Measurements from ENCODE around the gene SFRP4.
A peak's percentile ranks its signal among the peaks of the same experiment; 100 is the strongest.
"Not testable (repeated sequence)": the region's sequence is repeated elsewhere in the genome, so short reads cannot be mapped to it uniquely, and the experiment has no call there.

Gene SFRP4

DNA sequence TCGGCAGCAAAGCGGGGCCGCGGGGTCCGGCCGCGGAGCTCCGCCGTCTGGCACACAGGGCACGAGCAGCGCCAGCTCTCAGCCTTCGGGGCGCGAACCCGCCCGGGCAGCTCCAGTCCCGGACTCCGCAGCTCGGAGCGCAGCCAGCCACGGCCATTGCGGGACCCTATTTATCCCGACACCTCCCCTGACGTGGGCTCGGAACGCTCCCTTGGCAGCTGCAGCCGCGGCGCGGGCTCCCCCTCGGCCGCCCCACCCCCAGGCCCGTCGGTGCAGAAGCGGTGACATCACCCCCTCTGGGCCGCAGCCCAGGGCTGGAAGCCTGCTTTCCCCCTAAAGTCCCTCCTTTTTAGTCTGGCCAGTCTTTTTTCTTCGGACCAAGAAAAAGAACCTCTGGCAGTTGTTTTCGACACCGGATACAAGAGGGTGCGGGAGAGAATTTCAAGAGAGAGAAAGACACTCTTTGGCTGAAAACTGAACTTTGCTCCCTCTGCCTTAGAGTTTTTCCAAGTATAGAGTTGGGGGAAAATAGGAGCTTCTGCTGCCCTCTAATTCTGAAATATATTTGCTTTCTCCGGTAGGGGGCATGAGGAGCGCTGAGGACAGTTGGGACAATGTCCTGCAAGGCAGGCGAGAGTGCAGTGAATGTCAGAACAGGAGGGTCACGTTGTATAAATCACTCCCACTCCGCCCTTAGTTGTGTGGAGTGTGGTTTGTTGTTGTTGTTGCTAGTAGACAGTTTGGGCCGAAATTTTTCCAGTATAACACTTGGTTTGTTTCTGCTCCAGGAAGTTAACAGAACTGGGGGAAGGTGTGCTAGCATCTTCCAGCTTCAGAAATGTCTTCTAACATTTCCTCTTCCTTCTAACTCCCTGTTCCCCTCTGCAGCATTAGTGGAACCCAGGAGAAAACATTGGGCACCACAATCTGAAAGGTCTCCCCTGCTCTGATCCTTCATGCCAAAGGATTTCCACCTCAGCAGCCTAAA lies at the start of gene SFRP4:
SFRP4 (minus strand) TSS at position 145 of the 988 bp plus-strand sequence. CDS start 280 bp downstream, outside the sequence.
- DNase-seq: peak; percentile 32

DNA sequence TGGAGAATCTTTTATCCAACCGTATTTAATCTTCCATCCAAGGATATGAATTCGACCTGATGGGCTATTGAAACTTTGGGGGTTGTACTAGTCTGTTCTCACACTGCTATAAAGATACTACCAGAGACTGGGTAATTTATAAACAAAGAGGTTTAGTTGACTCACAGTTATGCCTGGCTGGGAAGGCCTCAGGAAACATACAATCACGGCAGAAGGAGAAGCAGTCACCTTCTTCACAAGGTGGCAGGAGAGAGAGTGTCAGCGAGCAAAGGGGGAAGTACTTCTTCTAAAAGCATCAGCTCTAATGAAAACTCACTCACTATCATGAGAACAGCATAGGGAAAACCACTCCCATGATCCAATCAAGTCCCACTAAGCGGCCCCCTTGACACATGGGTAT lies 47.6 kb upstream of the SFRP4 start:
- DNase-seq: no peak

DNA sequence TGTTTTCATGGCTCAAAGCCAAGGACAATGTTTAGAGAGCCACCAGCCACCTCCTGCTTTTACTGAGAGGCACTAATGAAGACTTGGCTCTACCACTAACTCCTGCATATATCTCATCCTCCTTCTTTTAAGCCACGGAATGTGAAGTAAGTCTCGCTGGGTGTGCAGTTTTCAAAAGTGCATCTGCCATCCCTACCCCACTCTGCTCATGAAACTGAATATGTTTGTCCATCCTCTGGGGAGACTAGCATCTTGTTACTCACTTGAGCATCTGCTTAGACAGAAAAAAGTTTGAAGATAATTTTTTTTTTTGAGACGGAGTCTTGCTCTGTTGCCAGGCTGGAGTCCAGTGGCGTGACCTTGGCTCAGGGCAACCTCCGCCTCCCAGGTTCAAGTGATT lies 44.6 kb upstream of the SFRP4 start:
- DNase-seq: no peak

DNA sequence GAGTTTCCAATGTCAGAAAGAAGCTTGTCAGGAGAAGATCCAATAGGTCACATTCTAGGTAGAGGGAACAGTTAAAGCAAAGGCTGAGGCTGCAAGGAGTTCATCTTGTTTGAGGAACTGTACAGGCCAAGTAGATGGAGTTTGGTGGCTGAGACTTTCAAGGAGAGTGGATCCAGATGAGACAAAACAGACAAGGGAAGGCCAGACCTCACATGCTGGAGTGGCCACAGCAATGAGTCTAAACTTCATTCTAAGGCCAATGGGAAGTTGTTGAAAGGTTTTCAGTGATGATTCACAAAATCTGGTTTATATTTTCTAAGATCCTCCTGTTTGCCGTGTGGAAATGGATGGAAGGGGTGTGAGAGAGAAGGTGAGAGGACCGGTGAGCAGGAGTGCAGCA lies 43.9 kb upstream of the SFRP4 start:
- DNase-seq: no peak

DNA sequence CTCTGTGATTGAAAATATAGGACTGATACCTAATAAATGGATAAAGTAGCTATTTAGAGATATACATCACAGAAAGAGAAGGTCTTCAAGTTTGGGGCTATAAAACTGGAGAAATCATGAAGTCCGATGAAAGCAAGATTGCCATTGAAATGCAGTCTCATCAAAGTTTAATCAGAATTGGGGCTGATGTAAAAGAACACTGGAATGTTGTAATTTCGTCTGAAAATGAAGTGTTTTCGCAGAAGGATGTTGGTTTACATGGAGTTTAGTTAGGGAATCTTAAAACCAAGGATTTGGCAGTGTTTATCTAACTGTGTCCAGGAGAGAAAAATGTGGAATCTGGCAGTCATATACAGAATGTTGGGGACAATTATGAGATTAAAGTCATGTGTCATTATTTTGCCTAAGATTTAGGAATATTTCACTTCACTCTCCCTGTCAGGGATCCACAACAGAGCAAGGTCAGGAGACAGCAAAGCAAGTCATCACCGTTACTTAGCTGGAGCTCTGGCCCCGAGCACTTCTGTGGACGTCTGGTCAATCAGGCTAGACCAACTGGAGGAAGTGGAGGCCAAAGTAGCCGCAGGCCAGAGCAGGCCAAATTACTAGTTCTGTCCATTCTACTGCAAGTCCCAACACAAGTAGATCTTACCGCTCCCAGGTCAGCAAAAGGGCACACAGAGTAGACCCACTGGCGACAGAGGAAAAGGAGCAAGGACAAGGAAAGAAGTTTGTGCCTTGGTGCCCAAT lies 40.8 kb upstream of the SFRP4 start:
- DNase-seq: no peak

DNA sequence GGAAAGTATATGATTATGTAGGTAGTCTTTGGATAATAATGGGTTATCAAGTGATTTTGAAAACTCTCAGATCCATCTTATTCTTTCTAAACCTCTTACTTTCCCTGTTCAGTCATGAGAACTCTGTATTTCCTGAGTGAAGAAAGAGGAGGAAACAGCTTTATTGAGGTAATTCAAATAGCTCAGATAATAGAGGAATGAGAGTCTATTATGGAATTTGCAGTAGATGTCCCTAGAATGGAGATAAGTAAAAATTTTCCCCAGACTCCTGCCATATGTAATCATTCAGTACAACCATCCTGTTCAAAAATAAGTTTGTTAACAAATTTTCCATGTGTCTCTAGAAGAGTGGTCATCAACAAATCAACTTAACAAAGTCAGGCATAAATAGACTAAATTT lies 40.2 kb upstream of the SFRP4 start:
- DNase-seq: no peak

DNA sequence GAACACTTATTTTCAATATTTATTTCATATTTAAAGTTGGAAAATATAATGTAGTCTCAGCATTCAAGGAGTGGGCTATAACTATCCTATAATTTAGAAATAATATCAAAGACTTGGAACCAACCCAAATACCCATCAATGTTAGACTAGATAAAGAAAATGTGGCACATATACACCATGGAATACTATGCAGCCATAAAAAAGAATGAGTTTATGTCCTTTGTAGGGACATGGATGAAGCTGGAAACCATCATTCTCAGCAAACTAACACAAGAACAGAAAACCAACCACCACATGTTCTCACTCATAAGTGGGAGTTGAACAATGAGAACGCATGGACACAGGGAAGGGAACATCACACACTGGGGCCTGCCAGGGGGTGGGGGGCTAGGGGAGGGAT lies 37.6 kb upstream of the SFRP4 start:
- not testable (repeated sequence) for DNase-seq

DNA sequence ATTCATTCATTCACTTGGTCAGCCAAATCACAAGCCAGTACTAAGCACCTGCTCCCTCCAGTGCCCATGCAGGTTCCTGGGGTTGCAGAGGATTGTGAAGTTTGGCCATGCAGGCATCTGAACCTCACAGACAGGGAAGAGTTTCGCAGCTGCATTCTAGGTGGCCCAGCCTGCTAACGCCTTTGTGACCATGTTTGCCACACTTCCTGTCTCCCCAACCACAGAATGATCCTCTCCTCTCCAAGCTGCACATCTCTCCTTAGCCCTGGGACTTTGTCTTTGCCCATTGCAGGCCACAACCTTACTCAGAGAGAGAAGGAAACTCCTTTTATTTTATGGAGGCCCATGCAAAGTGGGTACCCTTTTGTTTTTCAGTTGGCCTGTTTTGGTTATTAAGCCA lies 35.6 kb upstream of the SFRP4 start:
- no peak for DNase-seq

DNA sequence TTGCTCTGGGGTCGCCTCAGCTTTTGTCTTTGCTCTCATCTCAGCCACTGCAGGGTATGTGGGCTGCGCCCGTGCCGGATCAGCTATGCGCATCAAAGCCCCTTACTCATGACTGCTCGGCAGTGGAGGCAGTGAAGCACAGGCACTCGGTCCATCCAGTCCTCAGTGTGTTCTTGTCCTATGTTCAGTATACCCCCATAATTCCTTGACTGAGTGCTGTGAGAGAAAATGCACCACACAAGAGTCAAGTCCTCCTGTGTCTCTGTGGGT lies 31.3 kb upstream of the SFRP4 start:
- DNase-seq: no peak

DNA sequence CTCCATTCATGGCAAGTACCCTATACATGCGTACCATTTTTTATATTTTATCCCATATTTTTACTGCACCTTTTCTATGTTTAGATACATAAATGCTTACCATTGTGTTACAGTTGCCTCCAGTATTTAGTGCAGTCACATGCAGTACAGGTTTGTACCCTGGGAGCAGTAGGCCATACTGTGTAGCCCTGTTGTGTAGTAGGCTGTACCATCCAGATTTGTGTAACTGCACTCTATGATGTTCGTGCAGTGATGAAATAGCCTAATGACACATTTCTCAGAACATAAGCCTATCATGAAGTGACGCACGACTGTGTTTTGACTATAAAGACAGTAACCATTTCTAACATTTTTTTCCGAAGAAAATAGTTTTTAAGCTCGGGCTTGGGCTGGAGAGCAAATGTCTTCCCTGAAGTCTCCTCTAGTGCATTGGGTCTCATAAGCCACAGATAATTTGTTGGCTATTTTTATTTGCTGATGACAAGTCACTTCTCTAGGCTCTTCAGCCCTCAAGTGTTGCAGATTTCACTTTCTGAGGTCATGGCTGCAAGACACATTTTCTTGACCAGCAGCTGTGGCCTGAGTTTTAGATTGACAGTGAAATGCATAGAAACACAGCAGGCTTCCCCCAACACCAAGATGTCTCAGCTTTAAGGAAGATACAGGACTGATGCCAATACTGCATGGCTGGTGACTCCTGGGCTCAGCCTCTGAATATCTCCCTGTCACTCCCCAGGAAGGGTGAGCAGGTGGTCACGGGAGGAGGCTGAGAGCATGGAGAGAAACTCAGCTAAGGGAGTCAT lies 30.7 kb upstream of the SFRP4 start:
- no peak for DNase-seq

DNA sequence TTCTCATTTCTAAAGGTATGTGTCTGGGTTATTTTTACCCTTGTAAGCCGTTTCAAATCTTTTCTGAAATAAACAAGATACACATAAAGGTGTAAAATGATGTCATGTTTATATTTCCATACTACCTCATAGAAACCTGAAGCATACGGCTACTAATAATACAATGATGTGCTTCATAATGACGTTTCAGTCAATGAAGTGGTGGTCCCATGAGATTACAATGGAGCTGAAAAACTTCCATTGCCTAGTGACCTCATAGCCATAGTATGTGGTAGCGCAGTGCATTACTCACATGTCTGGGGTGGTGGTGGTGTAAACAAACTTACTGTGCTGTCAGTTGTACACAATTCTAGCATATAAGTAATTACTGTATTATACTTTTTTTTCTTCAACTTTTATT lies 28.7 kb upstream of the SFRP4 start:
- no peak for DNase-seq

DNA sequence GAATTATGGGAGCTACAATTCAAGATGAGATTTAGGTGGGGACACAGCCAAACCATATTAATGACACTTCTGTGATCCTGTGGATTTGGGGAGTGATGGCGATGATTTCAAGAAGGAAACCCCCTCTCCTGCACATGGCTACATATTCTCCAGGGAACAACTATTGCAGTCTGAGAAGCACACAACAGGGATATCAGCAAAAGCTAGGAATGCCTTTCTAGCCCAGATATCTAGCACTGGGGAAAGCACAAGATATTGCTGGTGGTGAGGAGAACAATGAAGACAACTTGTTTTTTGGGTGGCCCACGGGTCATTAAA lies 28.1 kb upstream of the SFRP4 start:
- no peak for DNase-seq

DNA sequence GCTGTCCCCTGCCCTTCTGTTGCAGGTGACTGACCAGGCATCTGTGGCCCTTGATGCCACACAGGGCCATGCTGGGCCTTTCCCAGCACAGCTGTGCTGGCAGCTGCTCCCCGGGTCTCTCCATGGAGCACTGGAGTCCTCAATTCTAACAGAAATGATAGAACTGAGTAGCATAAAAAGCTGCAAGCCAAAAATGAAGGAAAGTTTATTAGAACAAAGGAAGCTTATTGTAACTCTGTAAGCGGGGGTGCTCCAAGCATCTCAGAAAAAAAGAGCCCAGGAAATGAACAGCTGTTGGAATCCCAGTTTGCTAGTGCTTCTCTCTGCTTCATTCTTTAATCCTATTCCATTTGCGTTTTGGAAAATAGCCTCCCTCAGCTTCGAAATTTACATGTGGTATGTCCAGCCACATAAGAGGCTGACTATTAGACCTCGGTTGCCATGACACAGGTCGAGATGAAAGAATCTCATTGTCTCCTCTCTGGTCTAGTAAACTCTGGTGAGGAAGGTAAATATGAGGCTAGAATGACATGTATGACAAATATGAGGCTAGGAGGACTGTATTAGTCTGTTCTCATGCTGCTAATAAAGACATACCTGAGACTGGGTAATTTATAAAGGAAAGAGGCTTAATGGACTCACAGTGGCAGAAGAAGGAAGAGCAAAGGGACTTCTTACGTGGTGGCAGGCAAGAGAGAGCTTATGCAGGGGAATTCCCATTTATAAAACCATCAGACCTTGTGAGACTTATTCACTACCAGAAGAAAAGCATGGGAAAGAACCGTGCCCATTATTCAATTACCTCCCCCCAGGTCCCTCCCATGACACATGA lies 27.5 kb upstream of the SFRP4 start:
- DNase-seq: no peak

DNA sequence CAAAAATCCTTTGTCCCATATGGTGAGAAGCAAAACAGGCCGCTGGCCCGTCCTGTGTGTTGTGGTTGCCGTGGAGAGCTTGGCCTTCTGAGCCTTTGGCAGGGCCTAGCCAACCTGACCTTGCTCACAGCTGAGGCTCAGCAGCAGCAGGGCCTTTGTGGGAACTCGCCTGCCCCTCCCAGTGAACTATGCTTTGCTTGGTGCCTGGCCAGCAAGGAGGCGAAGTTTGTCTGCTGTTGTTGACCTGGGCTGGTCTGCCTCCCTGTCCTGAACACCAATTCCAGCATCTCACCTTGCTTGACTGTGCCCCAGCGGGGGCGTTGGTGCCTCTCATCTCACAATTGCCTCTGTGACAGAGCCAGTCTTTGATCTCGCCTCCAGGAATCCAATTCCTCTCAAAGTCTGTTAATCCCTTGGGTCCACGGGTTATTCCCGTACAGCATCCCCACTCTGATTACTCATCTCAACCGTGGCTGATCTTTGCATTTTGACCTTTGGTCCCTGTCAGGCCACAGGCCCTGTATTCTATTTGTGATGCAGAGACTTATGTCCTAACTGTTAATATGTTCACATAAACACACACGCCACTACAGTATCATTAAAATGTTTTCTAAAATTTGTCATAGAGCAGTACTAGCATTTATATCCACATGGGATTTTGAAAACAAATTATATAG lies 26.5 kb upstream of the SFRP4 start:
- DNase-seq: no peak

DNA sequence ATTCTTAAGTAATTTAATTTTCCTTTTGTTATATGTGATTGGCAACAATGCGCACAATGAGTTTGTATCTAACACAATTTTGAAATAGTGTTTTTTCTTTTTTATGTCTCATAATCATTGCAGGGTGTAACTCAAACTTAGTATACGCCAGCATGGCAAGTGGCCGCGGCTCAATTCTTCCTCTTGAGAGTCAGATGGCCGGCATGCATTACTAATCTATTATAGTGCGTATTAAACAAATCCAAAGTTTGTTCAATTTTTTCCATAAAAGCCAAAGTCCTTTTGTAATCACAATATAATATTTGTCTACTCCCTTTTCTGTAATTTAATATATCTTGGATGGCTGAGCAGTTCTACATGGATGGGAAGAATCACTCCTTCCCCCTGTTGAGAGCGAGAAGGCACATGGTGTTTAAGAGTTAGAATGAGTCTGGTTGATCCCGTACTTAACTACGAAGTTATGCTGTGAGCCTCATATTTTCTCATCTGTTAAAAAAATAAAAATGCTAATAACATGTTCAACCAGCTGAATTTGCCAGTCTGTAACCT lies 16.5 kb upstream of the SFRP4 start:
- DNase-seq: no peak

DNA sequence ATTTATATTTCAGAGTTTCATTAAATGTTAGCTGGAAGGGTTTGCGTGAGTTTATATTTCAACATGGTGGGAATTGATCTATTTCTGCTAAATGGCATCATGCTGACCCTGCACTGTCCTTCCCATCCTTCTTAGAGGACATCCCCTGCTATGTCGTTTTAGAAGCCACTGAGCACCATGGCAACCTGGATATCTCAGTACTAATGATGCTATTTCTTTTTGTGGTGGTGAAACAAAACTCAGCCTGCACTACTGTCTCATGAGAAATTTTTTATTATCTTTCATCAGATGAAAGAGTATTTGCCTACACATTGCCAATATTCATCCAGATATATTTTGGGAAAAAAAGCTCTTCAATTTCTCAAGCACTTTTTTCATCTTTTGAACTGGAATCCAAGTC lies 15.9 kb upstream of the SFRP4 start:
- DNase-seq: no peak

DNA sequence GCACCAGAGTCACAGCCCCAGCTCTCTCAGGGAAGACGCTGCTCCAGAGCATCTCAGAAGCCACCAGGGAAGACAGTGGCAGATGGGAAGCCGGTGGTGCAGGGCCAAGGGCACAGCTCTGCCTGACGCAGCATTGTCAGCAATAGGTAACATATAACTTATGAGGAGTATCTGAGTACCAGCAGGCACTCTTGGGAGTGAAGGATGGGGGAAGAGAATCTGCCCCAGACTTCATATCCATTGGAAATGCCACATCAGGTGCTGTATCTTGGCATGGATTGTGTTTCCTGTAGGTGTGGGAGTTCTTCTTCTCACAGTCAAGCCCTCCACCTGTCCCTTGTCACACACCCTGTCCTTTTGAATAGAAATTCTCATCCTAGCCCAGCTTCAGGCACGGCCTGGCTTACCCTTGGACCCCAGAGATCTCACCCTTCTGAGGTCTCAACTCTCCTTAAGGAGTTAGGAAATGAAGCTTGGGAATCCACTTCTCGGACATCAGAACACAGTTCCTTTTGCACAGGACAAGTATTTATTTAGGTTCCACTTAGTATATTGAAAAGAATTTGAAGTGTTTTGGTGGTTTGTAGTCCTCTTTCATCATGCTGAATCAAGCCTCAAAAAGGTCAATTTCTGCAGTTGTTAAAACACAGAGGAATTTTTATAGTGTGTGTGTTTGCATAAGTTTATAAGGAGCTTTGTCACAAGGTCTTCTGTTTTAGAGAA lies 13.8 kb upstream of the SFRP4 start:
- no peak for DNase-seq

DNA sequence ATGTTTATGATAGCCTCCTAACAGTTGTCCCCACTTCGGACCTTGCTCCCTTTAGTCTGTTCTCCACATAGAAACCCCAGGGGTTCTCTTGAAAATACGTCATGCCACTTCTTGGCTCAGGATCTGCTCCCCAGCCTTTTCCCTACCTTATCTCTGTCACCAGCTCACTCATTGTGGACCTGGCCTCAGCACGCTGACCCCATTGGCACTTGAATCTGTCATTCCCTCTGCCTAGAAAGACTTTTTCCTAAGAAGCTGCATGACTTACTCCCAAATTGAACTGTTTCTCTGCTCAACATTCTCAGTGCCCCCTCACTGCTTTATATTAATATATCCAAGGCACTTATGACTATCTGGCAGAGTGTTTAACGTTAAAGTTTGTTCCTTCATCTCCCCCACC lies 12.3 kb upstream of the SFRP4 start:
- no peak for DNase-seq

DNA sequence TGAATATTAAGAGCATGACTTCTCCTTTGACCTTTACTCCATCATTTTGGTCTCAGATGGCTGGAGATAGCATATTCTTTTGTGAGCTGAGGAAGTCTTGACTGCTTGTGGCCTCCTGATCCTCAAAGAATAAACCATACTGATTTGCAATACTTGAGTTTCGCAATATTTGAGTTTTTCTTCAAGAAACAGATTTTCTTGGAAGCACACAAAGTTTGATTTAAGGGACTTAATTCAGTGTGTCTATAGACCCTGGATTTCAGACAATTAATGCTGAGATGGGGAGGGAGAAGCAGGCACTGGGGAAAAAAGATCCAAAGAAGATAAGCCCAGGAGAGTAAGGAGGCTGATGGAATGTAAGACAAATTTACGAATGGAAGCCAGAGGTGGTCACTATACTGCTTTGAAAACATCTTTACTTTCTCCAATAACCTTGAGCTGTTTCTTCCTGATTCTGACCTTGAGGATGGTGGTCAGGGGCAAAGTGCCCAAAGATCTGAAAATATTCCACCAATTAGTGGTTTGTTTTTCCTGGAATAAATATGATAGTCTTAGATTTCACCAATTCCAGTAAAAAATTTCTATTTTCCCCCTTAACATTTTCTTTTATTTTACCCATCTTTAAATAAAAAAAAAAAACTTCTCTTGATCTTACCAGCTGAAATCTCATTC lies 11.3 kb upstream of the SFRP4 start:
- DNase-seq: no peak

DNA sequence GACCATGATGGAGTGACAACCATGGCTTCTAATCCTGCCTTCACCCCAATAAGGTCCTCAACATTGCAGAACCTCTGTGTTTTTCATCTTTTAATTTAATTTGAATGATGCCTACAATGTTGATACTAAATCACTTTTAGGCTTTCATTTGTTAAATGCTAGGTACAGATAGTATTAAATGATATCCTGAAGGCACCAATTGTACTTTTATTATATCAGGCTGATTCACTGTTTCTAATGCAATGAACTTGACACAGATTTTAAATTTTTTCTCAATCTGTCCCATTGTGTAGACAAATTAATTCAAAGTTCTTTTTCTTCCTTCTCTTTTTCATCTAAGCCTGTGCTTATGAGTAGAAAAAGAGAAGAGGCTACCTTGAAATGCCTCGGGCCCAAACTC lies 9.0 kb upstream of the SFRP4 start:
- no peak for DNase-seq

All from COR-L47 (cell line).